HG03558 (cell line): ENCODE results near the gene PATZ1.

Experiments used
- ATAC-seq: cut with Tn5 transposase; IDR thresholded peaks from one replicate; pipeline ENCODE4 v1.9.1; 2021; ENCODE audit warnings: moderate number of reproducible peaks; ENCODE audit not compliant: unreplicated experiment; ENCODE audit errors: extremely low read depth

The PATZ1 gene

DNA sequence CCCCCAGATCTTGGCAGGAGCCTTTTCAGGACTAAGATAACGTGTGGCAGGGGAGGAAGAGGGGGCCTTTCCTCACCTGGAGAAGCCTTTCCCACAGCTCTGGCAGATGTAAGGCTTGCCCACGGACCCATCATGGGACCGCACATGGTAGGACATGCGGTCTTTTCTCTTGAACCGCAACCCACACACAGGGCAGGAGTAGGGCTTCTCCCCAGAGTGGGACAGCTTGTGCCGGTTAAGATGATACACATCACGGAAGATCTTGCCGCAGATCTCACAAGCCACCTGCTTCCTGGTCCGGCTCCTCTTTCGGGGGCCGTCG, 1.9 kb downstream of the PATZ1 start:
- no peak for ATAC-seq

DNA sequence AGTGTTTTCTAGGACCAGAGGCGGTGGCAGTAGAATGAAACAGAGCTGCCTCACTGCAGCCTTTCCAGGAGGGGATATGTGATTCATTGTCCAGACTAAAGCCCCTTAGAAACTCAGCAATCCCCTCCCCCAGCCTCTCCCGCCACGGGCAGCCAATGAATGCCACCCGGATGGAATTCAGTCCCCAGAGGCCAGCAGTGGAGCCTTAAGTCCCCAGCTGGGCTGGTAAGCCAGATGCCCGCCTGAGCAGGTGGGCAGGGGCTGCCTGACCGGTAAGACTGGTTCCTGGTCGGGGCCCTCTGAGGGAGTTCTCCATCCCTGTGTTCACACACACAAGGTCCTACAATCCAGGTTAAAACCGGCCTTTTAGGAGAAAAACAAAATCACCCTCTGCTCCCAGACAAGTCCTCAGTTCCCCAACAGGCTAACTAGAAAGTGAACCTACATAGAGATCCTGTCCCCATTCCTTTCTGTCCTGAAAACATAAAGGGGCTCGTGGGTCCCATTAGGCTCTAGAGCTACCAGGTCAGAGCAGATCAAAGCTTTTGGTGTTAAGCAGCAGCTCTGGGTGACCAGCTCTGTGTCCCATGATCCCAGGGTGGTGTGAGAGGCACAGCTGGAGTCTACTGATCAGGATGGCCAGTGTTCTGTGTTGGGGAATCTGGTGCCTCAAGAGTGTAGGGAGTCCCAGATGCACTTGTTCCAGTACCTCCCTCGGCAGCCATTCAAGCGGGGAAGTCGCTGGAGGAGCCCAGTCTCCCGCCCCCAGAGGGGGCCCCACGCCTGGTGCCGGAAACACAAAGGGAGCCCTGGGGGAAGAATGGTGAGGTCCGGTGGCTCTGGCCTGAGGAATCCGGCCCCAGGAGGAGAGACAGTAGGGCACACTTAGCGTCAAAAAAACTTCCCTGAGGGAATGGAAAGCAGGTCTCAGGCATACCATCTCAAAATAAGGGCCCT, 2.6 kb downstream of the PATZ1 start:
- ATAC-seq = no peak

GRCh38 chr22:31342389-31343140, 3.6 kb downstream of the PATZ1 start:
- ATAC-seq = no peak

DNA sequence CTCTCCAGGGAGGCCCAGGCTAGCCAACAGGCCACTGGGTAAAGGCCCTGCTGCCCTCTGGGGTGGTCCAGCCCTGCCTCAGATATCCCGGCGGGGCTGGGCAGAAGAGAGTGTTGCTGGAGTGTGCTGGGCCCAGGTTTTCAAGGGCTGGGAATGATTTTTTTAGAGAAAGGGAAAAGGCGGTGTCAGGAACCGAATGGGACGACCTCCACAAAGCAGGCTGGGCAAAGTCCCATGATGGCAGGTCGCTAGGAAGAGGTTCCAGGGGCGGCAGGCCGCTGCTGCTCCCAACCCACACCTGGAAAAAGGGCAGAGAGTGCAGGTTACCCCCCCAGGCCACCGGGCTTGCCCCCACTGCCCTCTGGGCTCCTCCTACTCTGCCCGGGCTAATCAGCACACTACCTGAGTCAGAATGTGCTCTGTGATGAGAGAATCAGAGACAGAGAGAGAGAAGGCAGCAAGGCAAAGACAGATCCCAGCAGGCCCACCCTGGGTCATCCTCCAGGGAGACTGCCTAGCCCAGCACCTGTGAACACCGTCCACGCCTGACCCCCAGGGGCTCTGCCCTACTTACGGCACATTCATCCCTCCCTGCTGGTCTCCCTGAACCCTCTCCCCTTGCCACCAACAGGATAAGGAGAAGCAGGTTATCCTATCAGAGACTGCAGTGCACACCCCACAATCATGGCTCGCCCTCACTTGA, 4.6 kb downstream of the PATZ1 start:
- no peak for ATAC-seq

- ATAC-seq = no peak
Measured at GRCh38 chr22:31340765-31341247, 5.3 kb downstream of the PATZ1 start.

GRCh38 chr22:31340360-31340759, 5.8 kb downstream of the PATZ1 start:
- no peak for ATAC-seq

- ATAC-seq = no peak
Measured at GRCh38 chr22:31339148-31339832, 6.9 kb downstream of the PATZ1 start.

GRCh38 chr22:31337178-31337577, 9.0 kb downstream of the PATZ1 start:
- no peak for ATAC-seq

- no peak for ATAC-seq
Measured at GRCh38 chr22:31334329-31334728, 11.8 kb downstream of the PATZ1 start.

DNA sequence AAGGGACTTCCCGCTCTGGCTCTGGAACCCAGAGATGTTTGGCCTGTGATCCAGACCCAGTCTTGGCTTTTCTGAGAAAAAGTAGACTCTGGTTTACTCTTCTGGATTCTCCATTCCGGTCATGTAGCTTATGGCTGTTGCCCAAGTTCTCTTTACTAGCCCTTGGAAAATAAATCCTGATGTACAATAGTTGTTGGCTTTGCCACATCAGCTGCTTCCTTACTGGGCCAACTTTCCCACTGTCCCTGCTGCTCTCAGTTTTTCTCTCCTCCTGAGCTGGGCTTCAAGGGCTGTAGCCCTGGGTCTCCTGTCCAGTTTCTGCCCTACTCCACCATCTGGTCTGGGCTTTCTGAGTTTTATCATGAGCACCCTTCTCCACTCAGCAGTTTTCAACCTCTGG, 12.5 kb downstream of the PATZ1 start:
- ATAC-seq = no peak

- no peak for ATAC-seq
Measured at GRCh38 chr22:31332886-31333285, 13.3 kb downstream of the PATZ1 start.

- no peak for ATAC-seq
Measured at GRCh38 chr22:31332010-31332409, 14.1 kb downstream of the PATZ1 start.

DNA sequence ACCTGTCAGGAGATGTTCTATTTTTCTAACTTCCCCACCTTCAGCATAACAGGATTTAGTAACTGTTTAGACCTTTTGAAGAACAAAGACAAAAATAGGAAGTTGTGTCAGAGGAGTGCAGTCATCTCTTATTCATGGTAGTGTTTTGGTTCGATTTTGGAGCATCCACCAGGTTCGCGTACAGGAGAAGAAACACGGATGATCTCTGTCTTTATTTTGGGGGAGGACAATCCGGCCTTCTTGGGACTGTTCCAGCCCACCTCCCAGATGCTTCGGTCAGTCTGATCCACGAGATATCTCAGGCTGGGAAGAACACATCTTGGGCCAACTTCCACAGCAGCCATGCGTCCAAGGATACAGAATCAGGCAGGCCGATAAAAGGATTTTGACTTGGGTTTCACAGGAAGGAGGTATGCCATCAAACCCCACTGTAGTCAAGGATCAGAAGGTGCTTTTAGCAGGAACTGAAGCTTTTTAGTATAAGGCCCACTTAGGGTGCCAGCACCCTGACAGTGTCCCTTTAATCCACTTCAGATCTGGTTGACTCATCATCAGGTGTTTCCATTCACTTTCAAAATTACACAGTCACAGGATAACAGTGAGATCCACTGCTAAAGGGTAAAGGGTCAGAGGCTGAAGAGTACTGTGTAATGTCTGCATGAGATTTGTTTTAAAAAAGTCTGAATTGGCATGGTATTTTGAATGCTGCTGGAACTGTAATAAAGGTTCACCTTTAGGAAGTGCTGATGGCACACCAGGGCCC, 16.5 kb downstream of the PATZ1 start:
- ATAC-seq = no peak

DNA sequence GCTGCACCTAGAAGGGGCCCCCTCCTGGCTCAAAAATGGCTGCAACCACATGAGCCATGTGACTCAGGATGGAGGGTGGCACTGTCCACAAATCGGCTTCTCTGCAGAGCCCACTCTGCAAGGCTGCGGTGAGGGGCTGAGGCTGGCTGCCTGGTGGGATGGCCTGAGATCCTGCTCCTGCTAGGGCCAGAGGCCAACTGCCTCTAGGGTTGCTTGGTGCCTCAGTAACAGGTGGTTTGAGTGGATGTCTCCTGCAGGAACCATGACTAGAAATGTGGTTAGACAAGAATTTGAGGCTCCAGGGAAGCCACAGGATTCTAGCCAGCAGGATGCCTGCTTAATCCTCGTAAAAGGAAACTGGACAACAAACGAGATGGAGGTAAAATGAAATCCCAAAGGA, 17.1 kb downstream of the PATZ1 start:
- no peak for ATAC-seq

- ATAC-seq = no peak
Measured at GRCh38 chr22:31328544-31328960, 17.6 kb downstream of the PATZ1 start.

DNA sequence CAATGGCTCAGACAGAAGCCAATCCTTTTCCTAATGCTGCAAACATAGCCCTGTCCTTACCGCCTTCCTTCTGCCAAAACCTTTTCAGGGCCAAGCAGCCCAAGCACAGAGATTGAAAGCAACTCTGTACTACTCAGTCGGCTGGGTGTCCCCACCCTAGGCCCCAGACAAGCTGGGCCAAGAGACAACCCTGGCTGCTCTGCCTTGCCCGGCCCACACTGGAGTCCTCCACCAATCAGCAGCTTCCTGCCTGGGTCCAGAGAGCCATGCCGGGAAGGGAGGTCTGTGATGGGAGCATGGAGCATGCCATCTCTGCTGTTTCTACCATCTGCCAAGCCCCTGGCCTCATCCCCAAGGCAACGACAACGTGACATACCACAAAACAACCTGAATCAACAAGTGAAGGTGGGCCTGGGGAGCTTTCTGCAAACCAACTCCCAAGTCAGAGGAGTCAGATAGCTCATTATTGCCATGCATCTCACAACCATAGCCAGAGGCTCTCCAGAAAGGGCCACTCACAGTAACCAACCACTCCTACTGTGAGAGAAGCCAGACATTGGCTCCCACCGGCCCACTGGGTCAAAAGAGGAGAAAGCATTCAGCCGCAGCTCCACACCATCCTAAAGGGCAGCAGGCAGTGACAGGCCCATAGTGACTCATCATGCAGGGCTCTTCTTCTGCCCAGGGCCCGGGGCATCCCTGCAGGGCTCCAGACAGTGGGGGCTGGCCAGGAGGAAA, 18.2 kb downstream of the PATZ1 start:
- ATAC-seq = no peak

DNA sequence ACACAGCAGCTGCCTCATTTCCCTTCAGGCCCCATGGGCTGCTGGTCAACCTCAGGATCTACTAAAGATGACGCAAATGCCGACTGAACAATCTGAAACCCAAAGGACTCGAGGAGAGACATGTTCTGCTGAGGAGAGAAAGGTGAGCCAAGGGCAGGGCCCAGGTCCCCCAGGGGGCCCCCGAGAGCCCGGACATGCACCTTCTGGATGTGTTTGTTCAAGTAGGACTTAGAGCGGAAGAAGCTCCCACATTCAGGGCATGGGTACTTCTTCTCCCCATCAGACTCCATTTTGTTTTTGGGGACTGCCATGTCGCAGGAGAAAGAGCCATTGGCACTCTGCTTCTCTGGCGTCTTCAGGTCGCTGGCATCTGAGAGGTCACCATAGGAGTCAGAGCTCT, 19.3 kb downstream of the PATZ1 start:
- ATAC-seq = no peak

- no peak for ATAC-seq
Measured at GRCh38 chr22:31323578-31324550, 22.3 kb downstream of the PATZ1 start.
